ENCODE measurements around the gene ARHGEF7.
"Not testable (repeated sequence)": the region's sequence is repeated elsewhere in the genome, so short reads cannot be mapped to it uniquely, and the experiment has no call there.

Gene ARHGEF7

GRCh38 chr13:111252446-111253364 is 137.6 kb downstream of the ARHGEF7 start:
- H3K4me3 ChIP-seq (ENCODE audit: low read depth in 1 of 2, low read length in 2 of 2) = no peak overlapping the region
- peaks cover 1% of the 10 kb centered on the region for H3K4me1 ChIP-seq (ENCODE audit: insufficient read depth, low read length)
- H3K27ac ChIP-seq (ENCODE audit: low read depth, low read length) = no peak overlapping the region
- H3K9ac ChIP-seq (ENCODE audit: low read length) = no peak overlapping the region
- peaks cover 18% of the 10 kb centered on the region for H3K36me3 ChIP-seq (ENCODE audit: insufficient read depth, low read length)
- no peaks in the 10 kb centered on the region for H3K9me3 ChIP-seq (ENCODE audit: low read length)
- no peaks in the 10 kb centered on the region for H3K27me3 ChIP-seq (ENCODE audit: control insufficient read depth in 1 of 2, insufficient read depth in 2 of 2, low read length in 2 of 2)

- Histone ChIP-seq H3K27ac (ENCODE audit: low read depth, low read length) (no peak overlapping the region), H3K9me3 (ENCODE audit: low read length) (no peaks in the 10 kb centered on the region), H3K4me3 (ENCODE audit: low read depth in 1 of 2, low read length in 2 of 2) (no peak overlapping the region), H3K9ac (ENCODE audit: low read length) (no peak overlapping the region), H3K4me1 (ENCODE audit: insufficient read depth, low read length) (no peaks in the 10 kb centered on the region), H3K36me3 (ENCODE audit: insufficient read depth, low read length) (peaks cover 22% of the 10 kb centered on the region), H3K27me3 (ENCODE audit: control insufficient read depth in 1 of 2, insufficient read depth in 2 of 2, low read length in 2 of 2) (no peaks in the 10 kb centered on the region)
These were observed 138.3 kb downstream of the ARHGEF7 start for GRCh38 chr13:111253365-111253872.

GRCh38 chr13:111255228-111255790 is 140.2 kb downstream of the ARHGEF7 start:
- no peak overlapping the region for H3K27ac ChIP-seq (ENCODE audit: low read depth, low read length)
- no peaks in the 10 kb centered on the region for H3K27me3 ChIP-seq (ENCODE audit: control insufficient read depth in 1 of 2, insufficient read depth in 2 of 2, low read length in 2 of 2)
- peaks cover 29% of the 10 kb centered on the region for H3K36me3 ChIP-seq (ENCODE audit: insufficient read depth, low read length)
- no peak overlapping the region for H3K9ac ChIP-seq (ENCODE audit: low read length)
- H3K4me3 ChIP-seq (ENCODE audit: low read depth in 1 of 2, low read length in 2 of 2) = no peak overlapping the region
- no peaks in the 10 kb centered on the region for H3K9me3 ChIP-seq (ENCODE audit: low read length)
- H3K4me1 ChIP-seq (ENCODE audit: insufficient read depth, low read length) = no peaks in the 10 kb centered on the region

- Histone ChIP-seq H3K4me1 (ENCODE audit: insufficient read depth, low read length) (no peaks in the 10 kb centered on the region), H3K9me3 (ENCODE audit: low read length) (no peaks in the 10 kb centered on the region), H3K4me3 (ENCODE audit: low read depth in 1 of 2, low read length in 2 of 2) (no peak overlapping the region), H3K27ac (ENCODE audit: low read depth, low read length) (no peak overlapping the region), H3K36me3 (ENCODE audit: insufficient read depth, low read length) (peaks cover 19% of the 10 kb centered on the region), H3K9ac (ENCODE audit: low read length) (no peak overlapping the region), H3K27me3 (ENCODE audit: control insufficient read depth in 1 of 2, insufficient read depth in 2 of 2, low read length in 2 of 2) (no peaks in the 10 kb centered on the region)
These were observed 141.3 kb downstream of the ARHGEF7 start for GRCh38 chr13:111256458-111256857.

GRCh38 chr13:111256946-111257345 is 141.8 kb downstream of the ARHGEF7 start:
- Histone ChIP-seq H3K9me3 (ENCODE audit: low read length) (no peaks in the 10 kb centered on the region), H3K27me3 (ENCODE audit: control insufficient read depth in 1 of 2, insufficient read depth in 2 of 2, low read length in 2 of 2) (no peaks in the 10 kb centered on the region), H3K4me1 (ENCODE audit: insufficient read depth, low read length) (no peaks in the 10 kb centered on the region), H3K9ac (ENCODE audit: low read length) (no peak overlapping the region), H3K36me3 (ENCODE audit: insufficient read depth, low read length) (peaks cover 19% of the 10 kb centered on the region), H3K27ac (ENCODE audit: low read depth, low read length) (no peak overlapping the region), H3K4me3 (ENCODE audit: low read depth in 1 of 2, low read length in 2 of 2) (no peak overlapping the region)

GRCh38 chr13:111257899-111258298 is 142.8 kb downstream of the ARHGEF7 start:
- H3K27ac ChIP-seq (ENCODE audit: low read depth, low read length); H3K27me3 ChIP-seq (ENCODE audit: control insufficient read depth in 1 of 2, insufficient read depth in 2 of 2, low read length in 2 of 2): not testable (repeated sequence)

GRCh38 chr13:111258637-111259036 is 143.5 kb downstream of the ARHGEF7 start:
- no peaks in the 10 kb centered on the region for H3K27me3 ChIP-seq (ENCODE audit: control insufficient read depth in 1 of 2, insufficient read depth in 2 of 2, low read length in 2 of 2)
- no peak overlapping the region for H3K9ac ChIP-seq (ENCODE audit: low read length)
- H3K4me1 ChIP-seq (ENCODE audit: insufficient read depth, low read length) = no peaks in the 10 kb centered on the region
- peaks cover 19% of the 10 kb centered on the region for H3K36me3 ChIP-seq (ENCODE audit: insufficient read depth, low read length)
- no peaks in the 10 kb centered on the region for H3K9me3 ChIP-seq (ENCODE audit: low read length)
- no peak overlapping the region for H3K4me3 ChIP-seq (ENCODE audit: low read depth in 1 of 2, low read length in 2 of 2)
- H3K27ac ChIP-seq (ENCODE audit: low read depth, low read length) = no peak overlapping the region

More at GRCh38 chr13:111257899-111258298, 142.8 kb downstream of the ARHGEF7 start:
- H3K9ac ChIP-seq (ENCODE audit: low read length); H3K4me3 ChIP-seq (ENCODE audit: low read depth in 1 of 2, low read length in 2 of 2); H3K9me3 ChIP-seq (ENCODE audit: low read length); H3K4me1 ChIP-seq (ENCODE audit: insufficient read depth, low read length): not testable (repeated sequence)
- H3K36me3 ChIP-seq (ENCODE audit: insufficient read depth, low read length) = peaks cover 19% of the 10 kb centered on the region

- Histone ChIP-seq H3K4me3 (ENCODE audit: low read depth in 1 of 2, low read length in 2 of 2) (no peak overlapping the region), H3K9me3 (ENCODE audit: low read length) (no peaks in the 10 kb centered on the region), H3K36me3 (ENCODE audit: insufficient read depth, low read length) (peaks cover 19% of the 10 kb centered on the region), H3K27me3 (ENCODE audit: control insufficient read depth in 1 of 2, insufficient read depth in 2 of 2, low read length in 2 of 2) (no peaks in the 10 kb centered on the region), H3K27ac (ENCODE audit: low read depth, low read length) (no peak overlapping the region), H3K9ac (ENCODE audit: low read length) (no peak overlapping the region), H3K4me1 (ENCODE audit: insufficient read depth, low read length) (no peaks in the 10 kb centered on the region)
These were observed 143.9 kb downstream of the ARHGEF7 start for GRCh38 chr13:111259058-111259457.

- H3K9me3 ChIP-seq (ENCODE audit: low read length) = no peaks in the 10 kb centered on the region
- H3K4me3 ChIP-seq (ENCODE audit: low read depth in 1 of 2, low read length in 2 of 2) = no peak overlapping the region
- no peaks in the 10 kb centered on the region for H3K27me3 ChIP-seq (ENCODE audit: control insufficient read depth in 1 of 2, insufficient read depth in 2 of 2, low read length in 2 of 2)
- no peak overlapping the region for H3K27ac ChIP-seq (ENCODE audit: low read depth, low read length)
- no peak overlapping the region for H3K9ac ChIP-seq (ENCODE audit: low read length)
- peaks cover 26% of the 10 kb centered on the region for H3K36me3 ChIP-seq (ENCODE audit: insufficient read depth, low read length)
- H3K4me1 ChIP-seq (ENCODE audit: insufficient read depth, low read length) = no peaks in the 10 kb centered on the region
These were observed 146.2 kb downstream of the ARHGEF7 start for GRCh38 chr13:111261326-111261725.

- Histone ChIP-seq H3K27ac (ENCODE audit: low read depth, low read length) (no peak overlapping the region), H3K36me3 (ENCODE audit: insufficient read depth, low read length) (peaks cover 26% of the 10 kb centered on the region), H3K27me3 (ENCODE audit: control insufficient read depth in 1 of 2, insufficient read depth in 2 of 2, low read length in 2 of 2) (no peaks in the 10 kb centered on the region), H3K4me1 (ENCODE audit: insufficient read depth, low read length) (no peaks in the 10 kb centered on the region), H3K4me3 (ENCODE audit: low read depth in 1 of 2, low read length in 2 of 2) (no peak overlapping the region), H3K9me3 (ENCODE audit: low read length) (no peaks in the 10 kb centered on the region), H3K9ac (ENCODE audit: low read length) (no peak overlapping the region)
These were observed 147.2 kb downstream of the ARHGEF7 start for GRCh38 chr13:111262281-111262680.

- Histone ChIP-seq H3K9ac (ENCODE audit: low read length) (no peak overlapping the region), H3K4me1 (ENCODE audit: insufficient read depth, low read length) (no peaks in the 10 kb centered on the region), H3K9me3 (ENCODE audit: low read length) (no peaks in the 10 kb centered on the region), H3K27me3 (ENCODE audit: control insufficient read depth in 1 of 2, insufficient read depth in 2 of 2, low read length in 2 of 2) (no peaks in the 10 kb centered on the region), H3K27ac (ENCODE audit: low read depth, low read length) (no peak overlapping the region), H3K4me3 (ENCODE audit: low read depth in 1 of 2, low read length in 2 of 2) (no peak overlapping the region), H3K36me3 (ENCODE audit: insufficient read depth, low read length) (peaks cover 27% of the 10 kb centered on the region)
These were observed 147.6 kb downstream of the ARHGEF7 start for GRCh38 chr13:111262715-111263114.

Data from muscle layer of colon (tissue), 2 donors.